ENCODE results near the gene UGT2A1.

- TF ChIP-seq ARNTL (CRISPR knock-in tag; IDR thresholded peaks at IDR 0.05; ENCODE audit: borderline replicate concordance, low read depth) (no peak), ZC3H10 (CRISPR knock-in tag; IDR thresholded peaks at IDR 0.05) (no peak), ZFP3 (CRISPR knock-in tag; IDR thresholded peaks at IDR 0.05) (no peak)
Observed at GRCh38 chr4:69642961-69643360, 10.1 kb downstream of the UGT2A1 start.

Measured in SK-N-SH treated with all-trans-retinoic acid at 6 μM for 48 hours (cell line).